ENCODE measurements around the gene LAIR1.
"Not testable (repeated sequence)": the region's sequence is repeated elsewhere in the genome, so short reads cannot be mapped to it uniquely, and the experiment has no call there.

LAIR1 gene, protein sequence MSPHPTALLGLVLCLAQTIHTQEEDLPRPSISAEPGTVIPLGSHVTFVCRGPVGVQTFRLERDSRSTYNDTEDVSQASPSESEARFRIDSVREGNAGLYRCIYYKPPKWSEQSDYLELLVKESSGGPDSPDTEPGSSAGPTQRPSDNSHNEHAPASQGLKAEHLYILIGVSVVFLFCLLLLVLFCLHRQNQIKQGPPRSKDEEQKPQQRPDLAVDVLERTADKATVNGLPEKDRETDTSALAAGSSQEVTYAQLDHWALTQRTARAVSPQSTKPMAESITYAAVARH

DNA sequence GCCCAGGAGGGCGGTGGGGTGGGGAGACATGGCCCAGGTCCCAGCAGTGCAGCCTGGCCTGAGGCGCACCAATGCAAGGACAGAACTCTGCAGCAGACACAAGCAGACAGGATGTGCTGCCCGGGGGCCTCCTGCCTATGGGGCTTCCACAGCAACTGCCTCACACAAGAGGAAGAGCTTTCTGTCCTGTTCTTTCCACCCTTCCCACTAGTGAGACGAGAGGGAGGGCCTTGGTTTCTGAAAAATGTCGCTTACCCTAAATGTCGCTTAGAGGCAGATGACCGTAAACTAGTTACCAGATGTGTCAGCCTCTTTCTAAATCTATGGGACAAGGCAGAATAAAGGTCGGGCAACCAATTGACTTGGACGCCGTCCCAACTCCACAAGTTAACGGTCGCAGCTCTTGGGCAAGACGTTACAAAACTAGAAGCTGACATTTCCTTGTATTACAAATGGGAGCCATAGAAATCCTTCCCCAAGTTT is at the start of gene LAIR1:
LAIR1 (minus strand) TSS at position 157 of the 483 bp plus-strand sequence; CDS start at position 30, 127 bp downstream.
- DNase-seq: no peak

DNA sequence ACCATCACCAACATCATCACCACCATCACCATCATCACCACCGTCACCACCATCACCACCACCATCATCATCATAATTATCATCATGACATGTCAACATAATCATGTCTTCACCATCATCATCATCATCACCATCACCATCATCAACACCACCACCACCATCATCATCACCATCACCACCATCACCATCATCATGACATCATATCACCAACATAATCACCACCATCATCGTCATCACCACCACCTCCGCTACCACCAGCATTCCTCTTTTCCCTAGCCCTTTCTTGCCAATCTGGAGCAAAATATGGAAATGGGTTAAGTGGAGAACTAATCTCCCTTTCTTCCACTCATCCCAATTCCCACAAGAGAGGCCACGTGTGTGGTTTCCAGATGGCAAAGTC is 49.4 kb upstream of the LAIR1 start:
- no peak for DNase-seq

DNA sequence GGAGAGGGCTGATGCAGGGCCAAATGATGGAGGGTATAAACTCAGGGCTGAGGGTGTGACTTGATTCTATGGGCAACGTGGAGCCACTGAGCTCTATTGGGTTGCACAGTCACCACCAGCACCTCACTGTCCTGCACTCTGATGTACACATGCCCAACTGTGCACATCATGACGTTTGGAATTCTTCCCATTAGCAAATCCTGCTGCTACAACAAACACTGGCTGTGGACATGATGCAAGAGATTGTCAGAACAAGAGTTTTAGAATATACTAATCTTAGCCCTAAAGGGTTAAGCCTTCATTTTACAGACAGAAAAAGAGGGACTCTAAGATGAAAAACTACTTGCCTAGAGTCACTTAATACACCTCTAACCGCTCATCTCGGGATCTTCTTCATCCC is 48.1 kb upstream of the LAIR1 start:
- no peak for DNase-seq

DNA sequence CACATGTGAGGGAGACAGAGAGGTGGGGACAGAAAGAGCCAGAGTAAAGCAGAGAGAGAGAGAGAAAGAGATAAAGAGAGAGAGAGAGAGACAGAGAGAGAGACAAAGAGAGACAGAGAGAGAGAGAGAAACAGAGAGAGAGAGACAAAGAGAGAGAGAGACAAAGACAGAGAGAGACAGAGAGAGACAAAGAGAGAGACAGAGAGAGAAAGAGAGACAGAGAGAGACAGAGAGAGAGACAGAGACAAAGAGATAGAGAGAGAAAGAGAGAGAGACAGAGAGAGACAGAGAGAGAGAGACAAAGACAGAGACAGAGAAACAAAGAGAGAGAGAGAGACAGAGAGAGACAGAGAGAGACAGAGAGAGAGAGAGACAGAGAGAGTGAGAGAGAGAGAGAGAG is 46.3 kb upstream of the LAIR1 start:
- no peak for DNase-seq

DNA sequence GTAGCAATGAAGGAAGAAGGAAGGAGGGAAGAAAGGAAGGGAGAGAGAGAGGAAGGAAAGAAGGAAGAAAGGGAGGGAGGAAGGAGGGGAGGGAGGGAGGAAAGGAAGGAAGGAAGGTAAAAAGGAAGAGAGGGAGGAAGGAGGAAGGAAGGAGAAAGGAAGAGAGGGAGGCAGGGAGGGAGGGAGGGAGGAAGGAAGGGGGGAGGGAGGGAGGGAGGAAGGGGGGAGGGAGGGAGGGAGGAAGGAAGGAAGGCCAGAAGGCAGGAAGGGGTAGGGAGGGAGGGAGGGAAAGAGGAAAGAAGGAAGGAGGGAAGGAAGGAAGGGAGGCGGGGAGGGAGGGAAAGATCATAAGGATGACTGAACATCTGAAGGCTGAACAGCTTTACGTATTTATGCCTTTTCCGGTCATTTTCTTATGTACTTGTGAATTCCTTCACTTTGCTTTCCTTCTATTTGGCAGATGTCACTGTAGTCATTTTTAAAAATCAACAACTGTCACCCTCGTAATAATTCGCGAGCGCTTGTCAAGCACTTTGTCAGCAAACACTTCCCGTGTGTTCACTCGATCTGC is 43.8 kb upstream of the LAIR1 start:
- no peak for DNase-seq

DNA sequence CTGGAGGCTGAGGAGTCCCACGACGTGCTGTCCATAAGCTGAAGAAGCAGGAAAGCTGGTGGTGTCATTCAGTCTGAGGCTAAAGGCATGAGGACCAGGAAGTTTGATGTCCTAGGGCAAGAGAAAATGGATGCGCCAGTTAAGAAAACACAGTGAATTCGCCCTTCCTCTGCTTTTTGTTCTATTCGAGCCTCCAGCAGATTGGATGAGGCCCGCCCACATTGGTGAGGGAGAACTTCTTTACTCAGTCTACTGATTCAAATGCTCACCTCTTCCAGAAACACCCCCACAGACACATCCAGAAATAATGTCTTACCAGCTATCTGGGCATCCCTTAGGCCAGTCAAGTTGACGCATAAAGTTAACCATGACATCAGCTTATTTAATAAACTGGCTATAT is 43.0 kb upstream of the LAIR1 start:
- DNase-seq: no peak

DNA sequence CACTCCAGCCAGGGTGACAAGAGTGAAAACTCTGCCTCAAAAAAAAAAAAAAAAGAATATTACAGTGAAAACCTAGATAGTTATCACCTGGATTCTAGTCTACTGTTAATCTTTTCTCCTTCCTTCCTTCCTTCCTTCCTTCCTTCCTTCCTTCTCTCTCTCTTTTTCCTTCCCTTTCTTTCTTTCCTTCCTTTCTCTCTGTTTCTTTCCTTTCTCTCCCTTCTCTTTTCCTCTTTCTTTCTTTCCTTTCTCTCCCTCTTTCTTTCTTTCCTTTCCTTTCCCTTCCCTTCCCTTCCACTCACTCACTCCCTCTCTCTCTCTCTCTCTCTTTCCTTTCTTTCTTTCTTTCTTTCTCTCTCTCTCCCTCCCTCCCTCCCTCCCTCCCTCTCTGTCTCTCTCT is 40.9 kb upstream of the LAIR1 start:
- DNase-seq: no peak

DNA sequence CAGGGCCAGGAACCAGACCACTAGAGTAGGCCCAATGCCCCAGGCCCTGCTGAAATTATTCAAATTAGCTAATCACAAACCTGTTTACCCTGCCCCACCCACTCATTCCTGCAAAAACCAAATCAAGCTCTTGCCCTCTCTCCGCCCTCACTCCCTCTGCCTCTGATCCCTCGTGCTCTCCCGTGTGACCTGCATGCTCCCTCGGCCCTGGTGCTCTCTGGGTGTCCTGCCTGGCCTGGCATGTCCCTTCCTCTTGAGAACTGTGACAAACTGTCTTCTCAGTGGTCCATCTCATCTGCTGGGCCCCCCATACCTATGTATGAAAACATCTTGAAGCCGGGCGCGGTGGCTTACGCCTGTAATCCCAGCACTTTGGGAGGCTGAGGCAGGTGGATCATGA is 38.3 kb upstream of the LAIR1 start:
- no peak for DNase-seq

DNA sequence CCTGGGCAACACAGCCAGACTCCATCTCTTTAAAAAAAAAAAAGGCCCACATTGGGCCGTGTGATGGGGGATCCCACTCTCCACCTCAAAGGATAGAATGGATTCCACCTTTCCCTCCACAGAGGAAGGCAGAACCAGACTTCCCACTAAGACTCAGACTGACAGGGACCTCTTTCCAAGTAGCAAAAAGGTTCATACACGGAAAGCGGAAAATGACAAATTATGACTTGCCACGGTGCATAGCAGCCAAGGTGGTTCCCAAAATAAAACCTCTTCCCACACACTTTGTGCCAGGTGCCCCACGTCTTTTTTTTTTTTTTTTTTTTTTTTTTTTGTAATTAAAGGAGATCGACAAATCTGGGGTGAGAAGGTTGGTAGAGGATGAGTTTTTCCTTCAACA is 36.2 kb upstream of the LAIR1 start:
- no peak for DNase-seq

DNA sequence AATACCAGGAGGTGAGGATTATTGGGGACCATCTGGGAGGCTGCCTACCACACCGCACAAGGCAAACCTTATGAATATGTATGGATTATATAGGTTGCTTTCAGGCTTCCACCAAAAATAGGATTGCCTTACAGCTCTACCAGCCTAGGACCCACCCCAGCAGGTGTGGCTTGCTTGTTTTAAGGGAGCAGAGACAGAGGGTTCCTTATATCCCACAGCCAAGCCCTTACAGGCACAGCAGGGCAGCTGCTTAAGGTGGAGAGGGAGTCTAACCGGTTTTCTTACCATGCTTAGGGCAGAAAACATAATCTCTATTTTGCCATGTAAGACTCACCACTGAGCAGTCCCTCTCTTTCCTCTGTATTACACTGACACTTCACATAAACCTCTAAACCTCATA is 34.5 kb upstream of the LAIR1 start:
- no peak for DNase-seq

DNA sequence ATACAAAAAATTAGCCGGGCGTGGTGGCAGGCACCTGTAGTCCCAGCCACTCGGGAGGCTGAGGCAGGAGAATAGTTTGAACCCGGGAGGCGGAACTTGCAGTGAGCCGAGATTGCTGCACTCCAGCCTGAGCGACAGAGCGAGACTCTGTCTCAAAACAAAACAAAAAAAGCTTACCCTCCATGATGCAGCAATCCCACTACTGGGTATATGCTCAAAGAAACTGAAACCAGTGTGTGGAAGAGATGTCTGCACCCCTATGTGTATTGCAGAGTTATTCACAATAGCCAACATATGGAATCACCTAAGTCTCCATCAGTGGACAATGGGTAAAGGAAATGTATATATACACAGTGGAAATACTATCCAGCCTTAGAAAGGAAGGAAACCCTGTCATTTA is 31.0 kb upstream of the LAIR1 start:
- DNase-seq: no peak

DNA sequence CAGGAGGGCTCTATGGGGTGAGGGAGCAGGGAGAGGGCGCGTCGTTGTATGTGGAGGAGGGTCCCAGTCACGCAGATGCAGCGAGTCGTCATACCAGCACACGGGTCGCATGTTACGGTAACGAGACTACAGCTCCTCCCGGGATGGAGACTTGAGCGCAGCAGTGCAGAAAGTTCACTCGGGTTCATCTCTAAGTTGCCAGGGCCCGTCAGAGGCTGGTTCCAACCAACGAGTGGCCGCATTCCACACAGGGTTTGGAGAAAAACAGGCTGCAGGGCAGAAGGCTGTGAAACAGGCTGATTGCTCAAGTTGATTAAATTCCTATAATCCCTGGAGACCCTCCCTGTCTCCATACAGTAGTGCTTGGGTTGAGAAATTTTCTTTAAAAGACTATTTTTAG is 28.6 kb upstream of the LAIR1 start:
- no peak for DNase-seq

DNA sequence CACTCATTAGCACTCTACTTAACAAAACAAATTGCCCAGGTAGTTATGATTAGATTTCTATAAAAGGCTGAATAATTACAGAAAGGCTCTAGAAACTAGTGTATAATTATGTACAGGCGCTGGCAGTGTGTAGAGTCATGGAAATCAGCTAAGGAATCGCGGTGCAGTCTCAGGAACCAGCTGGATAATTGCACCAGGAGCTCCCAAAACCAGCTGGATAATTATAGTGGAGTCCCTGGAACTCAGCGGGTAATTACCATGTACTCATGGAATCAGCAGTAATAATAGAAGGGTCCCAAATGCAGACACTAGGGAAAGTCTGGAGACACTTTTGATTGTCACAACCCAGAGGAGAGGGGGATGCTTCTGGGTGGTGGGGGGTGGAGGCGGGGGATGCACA is 27.4 kb upstream of the LAIR1 start:
- no peak for DNase-seq

DNA sequence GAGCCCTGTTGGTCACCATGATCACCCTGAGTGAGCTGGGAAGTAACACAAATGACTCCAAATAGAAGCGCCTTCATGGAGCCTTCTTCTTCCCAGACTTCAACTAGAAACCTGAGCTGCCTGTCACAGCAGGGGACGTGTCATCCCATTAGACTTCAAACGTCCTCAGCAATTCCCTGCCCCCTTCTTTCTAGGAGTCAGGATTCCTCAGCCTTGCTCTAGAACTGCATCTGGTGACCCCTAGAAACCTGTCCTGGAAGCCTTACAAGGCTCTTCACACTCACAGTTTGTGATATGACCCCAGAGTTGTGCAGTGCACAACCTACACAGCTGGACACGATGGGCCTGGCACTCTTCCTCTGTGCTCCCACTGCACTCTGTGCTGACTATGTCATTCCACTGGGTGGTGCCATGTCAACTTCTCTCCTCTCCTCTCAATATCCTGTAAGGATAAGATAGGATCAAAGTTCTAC is 26.9 kb upstream of the LAIR1 start:
- DNase-seq: no peak

DNA sequence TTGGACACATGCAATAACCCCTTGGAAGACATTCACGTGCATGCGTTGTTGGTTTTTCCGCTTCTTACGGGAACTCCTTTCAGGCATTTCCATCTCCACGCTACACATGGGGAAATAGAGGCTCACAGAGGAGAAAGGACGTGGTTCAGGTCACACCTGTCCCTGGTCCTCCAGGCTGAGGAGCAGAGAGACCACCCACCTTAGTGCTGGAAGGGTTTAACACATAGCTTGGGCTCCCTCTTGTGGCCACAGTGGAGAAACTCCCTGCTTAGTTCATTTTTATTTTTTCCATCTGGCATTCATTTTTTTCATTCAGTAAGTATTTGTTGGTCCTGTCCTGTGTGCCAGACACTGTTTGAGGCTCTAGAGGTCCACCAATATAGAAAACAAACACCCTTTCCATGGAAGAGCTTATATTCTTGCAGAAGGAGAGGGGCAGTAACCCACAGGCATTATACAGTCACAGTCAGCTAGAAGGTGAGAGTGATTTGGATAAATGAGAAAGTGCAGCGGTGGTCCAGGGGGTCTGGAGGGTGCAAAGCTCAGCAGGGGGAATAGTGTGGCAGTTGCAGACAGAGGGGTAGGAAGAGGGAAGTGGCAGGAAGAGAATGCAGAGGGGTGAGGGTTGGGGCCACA is 26.3 kb upstream of the LAIR1 start:
- DNase-seq: no peak

DNA sequence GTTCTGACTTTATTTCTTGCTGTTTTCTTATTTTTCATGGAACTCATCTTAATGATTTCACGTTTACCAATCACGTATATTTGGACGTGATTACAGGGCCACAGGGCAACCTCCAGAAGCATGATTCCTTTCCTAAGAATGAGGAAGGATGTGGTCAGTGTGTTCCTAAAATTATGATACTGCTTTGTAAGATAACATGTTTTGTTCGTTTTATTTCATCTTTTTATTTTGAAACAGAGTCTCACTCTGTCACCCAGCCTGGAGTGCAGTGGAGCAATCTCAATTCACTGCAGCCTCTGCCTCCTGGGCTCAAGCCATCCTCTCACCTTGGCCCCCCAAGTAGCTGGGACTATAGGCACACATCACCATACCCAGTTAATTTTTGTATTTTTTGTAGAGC is 24.8 kb upstream of the LAIR1 start:
- no peak for DNase-seq

DNA sequence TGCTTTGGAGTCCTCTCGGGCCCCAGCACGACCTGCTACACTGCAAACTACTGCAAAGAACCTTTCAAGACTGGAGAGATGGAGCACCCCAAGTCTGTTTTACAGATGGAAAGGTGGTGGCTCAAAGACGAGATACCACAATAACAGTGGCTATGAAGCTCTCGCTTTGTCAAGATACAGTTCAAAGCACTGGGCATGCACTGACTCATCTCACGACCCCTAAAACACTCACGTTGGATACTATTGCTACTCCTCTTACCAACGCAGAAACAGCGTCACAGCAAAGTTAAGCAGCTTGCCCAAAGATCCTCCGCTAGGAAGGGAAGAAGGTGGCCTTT is 24.0 kb upstream of the LAIR1 start:
- no peak for DNase-seq

DNA sequence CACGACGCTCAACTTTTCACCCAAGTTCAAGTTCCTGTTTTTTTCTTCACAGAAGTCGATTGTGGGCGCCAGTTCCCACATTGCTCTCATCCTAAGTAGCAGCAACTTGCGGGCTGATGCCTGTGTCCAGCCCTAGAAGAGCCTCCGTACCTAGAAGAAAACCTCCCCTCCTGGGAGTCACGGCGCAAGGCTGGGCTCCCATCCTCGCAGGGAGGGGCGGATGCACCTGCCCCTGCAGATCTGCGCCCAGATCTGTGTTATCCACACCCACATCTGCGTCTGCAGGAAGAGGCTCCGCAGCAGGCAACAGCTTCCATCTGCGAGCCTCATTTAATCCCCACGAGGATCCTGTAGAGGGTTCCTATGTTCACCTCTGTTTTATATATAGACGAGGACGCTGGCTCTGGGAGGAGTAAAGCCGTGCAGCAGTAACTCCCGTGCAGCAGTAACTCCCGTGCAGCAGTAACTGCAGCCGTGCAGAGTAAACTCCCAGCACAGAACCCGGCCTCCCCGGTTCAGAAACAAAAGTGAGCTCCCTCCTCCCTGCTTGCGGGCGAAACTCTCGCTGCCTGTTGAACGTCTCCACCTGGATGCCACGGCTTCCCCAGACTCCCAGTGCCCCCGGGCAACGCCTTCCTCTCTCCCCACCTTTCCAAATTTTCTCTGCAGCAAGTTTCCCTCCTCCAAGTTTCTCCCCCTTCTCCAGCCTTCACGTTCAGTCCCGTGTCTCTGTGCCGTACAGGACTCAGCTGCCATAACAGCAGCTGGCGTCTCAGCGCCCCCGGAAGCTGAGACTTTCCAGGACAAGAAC is 23.5 kb upstream of the LAIR1 start:
- DNase-seq: no peak

DNA sequence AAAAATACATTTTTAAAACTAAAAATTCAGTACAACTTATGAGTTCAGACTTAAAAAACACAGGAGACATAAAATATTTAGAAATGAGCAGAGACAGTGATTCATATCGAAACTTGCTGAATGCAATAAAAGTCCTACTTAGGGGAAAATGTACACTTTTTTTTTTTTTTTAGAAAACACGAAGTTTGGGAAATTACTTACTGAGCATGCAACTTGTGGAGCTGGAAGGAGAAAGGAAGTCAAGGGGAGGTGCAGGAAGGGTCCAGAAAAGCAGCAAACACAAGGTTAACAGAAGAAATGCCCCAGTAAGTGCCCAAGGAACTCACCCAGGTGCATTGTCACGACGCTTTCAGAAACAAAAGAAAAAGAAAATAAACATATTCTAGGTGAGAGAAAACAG is 18.6 kb upstream of the LAIR1 start:
- DNase-seq: no peak

DNA sequence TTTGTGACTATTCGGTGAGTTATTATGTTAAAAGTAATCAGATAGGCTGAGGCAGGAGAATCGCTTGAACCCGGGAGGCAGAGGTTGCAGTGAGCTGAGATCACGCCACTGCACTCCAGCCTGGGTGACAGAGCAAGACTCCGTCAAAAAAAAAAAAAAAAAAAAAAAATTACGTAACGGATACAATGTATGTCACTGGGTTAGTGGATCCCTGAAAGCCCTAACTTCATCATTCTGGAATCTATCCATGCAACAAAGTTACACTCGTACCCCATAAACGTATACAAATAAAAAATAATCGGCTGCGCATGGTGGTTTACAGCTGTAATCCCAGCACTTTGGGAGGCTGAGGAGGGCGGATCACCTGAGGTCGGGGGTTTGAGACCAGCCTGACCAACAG is 17.3 kb upstream of the LAIR1 start:
- not testable (repeated sequence) for DNase-seq

DNA sequence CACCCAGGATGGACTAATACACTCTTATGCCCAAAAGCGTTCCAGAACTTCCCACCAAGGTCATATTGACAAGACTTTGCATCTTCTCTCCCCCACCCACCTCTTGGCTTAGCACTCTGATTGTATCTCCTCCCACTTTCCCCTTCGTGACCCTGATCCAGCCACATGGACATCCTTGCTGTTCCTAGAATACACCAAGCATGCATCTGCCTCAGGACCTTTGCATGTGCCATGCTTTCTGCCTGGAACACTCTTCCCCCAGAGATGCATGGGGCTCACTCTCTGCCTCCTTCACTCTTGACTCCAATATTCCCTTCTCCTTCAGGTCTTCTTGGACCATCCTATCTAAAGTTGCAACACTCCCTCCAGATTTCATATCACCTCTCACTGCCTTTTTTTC is 16.2 kb upstream of the LAIR1 start:
- no peak for DNase-seq

DNA sequence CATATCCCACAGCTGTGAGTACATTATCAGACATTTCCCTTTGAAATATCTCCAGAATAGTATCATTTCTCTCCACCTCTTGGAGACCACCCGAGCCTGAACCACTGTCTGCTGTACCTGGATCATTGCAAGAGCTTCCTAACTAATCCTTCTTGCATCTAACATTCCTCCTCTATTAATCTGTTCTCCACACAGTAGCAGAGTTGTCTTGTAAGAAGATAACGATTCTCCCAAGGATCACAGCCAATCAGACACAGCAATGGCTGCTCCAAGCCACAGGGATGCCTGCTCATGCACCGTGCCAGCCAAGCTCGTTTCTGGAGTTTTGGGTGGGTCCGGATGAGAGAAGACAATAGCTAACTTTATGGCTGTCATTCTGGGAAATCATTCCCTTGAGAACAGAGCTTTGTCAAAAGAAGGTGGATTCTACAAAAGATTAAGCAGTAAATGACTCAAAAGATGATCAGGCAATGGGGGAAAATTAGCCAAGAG is 14.5 kb upstream of the LAIR1 start:
- DNase-seq: no peak

DNA sequence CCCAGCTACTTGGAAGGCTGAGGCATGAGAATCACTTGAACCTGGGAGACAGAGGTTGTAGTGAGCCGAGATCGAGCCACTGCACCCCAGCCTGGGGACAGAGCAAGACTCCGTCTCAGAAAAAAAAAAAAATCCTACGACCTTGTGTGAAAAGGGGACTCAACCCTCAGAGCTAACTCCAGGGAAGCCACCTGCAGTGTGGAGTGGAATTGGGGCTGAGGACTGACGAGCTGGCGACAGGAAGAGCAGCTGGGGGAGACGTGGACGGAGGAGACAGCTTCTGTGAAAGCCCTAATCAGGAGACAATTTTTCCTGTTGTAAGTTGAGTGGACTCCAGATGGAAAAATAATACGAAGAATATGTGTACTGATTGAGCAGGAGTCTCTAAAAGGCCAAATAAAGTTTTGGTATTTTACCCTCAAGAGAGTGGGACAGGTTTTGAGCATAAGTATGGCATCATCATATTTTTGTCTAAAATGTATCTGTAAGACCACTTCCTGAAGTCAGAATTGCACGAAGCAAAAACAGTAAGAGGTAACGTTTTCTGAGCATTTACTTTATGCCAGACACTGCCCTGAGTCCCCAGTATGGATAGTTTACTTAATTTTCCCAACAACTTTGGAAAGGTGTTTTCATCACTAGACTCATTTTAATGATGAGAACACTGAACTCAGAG is 12.0 kb upstream of the LAIR1 start:
- no peak for DNase-seq
